HG02884 (cell line): ENCODE results near the gene CYP2E1.
"Not testable (repeated sequence)": the region's sequence is repeated elsewhere in the genome, so short reads cannot be mapped to it uniquely, and the experiment has no call there.

ENCODE experiments used
- ATAC-seq: cut with Tn5 transposase; IDR thresholded peaks from one replicate; pipeline ENCODE4 v1.9.1; 2021; ENCODE audit warnings: mild to moderate bottlenecking, moderate library complexity; ENCODE audit not compliant: unreplicated experiment

Gene CYP2E1

DNA sequence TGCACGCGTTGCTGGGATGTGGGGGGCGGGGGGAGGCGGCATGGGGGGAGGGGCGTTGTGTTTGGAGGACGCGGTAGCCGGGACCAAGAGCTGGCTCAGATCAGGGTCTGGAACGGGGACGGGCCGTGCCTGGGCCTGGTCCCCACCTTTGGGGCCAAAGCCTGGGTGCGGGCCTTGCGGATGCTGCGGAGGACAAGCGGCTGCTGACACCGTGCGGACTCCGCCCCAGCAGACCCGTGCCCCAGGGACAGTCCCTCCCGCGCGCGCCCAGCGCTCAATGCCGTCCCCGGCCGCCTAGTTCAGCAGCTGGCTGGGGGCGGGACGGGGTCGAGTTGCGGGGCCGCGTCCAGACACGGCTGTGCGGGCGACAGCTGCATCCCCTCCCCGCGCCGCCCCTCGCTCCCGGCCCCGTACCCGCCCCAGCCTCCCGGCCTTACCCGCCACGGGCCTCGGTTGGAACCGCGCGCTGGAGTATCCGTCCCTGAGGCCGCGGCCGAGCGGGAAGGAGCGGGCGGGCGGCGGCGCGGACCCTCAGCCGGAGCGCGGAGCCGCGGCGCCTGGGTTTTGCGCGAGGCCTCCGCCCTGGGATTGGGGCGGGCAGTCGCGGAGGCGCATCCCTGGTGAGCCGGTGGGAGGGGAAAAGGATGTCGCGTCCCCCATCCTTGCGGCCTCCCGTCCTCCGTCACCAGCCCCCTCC, 41.8 kb downstream of the CYP2E1 start:
- not testable (repeated sequence) for ATAC-seq

DNA sequence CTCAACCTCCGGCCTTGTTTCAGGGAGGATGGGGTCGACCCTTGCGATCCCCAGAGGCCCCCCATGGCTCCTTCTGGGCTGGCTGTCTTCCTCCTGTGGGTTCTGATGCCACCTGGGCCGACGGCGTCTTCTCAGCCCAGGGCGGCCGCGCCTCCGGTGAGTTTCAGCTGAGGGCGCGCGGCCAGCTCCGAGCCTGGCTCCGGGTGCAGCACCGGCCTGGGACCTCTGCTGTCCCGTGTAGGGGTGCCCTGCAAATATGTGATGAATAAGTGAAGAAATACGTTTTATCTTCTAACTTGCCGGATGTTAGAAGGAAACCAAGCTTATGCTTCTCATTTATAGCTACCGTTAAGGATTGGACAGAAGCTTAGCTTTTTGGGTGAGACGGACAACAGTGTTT, 42.6 kb downstream of the CYP2E1 start:
- ATAC-seq: not testable (repeated sequence)

DNA sequence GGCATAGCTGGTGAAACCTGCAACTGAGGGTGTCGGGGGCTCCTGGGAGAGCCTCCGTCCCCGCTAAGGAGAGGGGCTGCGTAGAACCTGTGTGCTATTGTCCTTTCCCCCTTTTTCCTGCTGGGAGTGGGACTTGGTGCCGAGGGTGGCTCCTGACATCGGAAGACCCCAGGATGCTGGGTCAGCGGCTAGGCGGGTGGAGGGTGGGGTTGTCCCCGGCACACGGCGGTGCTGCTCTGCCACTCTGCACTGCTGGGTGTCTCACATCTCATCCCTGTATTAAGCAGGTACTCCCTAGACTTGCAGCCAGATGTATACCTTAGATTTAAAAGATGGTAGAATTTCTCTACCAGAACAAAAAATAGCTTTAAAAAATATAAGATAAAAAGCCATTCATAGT, 44.9 kb downstream of the CYP2E1 start:
- ATAC-seq: not testable (repeated sequence)

GRCh38 chr10:133573460-133573859, 46.3 kb downstream of the CYP2E1 start:
- not testable (repeated sequence) for ATAC-seq

DNA sequence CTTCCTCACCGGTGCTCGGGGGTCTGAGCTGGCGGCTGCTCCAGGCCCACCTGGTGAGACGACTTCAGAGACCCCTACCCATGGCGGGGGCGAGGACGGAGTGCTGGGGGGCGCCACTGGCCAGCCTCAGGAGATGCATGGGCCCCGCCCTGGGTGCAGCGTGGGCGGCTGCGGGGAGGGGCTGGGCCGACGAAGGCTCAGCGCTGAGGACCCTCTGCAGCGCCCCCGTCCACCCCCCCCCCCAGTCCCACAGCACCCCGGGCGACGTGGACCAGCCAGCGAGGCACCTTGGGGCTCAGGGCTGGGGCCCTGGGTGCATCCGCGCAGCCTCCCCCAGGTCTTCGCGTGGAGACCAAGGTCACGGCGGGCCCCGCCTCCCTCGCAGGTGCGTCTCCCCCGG, 49.9 kb downstream of the CYP2E1 start:
- ATAC-seq: not testable (repeated sequence)
